Activated T-cell treated with anti-CD3 and anti-CD28 coated beads for 4 hours (primary cell): ENCODE data around the gene ACO2.
"Not testable (repeated sequence)": the region's sequence is repeated elsewhere in the genome, so short reads cannot be mapped to it uniquely, and the experiment has no call there.

ENCODE experiments used
- DNase-seq: peaks from one replicate; pipeline ENCODE4 v3.0.0-alpha.2; 2020

ACO2 gene

DNA sequence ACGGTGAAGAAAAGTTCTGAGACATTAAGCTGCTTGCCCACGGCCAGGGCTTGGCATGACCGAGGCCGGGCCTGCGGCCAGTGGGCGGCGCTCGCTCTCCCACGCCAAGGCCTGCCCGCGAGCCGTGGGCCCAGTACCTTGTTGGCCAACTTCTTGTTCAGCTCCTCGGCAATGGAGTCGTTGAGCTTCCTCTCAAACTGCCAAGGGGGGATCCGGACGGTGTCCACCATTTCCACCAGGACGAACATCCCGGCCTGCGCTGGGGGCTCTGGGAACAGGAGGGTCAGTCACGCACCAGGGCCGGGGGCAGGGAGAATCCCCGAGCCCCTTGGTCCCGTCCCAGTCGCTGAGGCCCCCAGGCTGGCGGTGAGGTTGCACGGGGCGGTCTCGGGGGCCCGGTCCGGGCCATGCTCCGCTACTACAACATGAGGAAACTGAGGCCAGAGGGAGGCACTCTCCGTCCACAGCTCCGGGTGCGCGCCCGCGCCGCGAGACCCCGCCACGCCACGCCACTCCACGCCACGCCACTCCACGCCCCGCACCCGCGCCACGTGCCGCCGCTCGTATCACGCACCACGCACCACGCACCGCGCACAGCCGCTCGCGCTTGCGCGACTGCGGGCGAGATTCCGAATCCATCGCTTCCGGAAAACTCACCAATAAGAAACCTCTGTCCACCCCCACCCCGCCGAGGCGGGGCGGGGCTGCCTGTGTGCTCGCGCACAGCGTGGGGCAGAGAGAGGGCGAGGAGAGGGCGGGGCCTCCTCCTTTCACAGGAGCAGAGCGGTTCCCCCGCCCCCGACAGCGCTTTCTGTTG is 75.1 kb downstream of the ACO2 start, which contains the start of gene POLR3H:
POLR3H (minus strand) TSS at position 617 of the 817 bp plus-strand sequence; CDS start at position 248, 369 bp downstream.
- DNase-seq = peak; percentile 93

DNA sequence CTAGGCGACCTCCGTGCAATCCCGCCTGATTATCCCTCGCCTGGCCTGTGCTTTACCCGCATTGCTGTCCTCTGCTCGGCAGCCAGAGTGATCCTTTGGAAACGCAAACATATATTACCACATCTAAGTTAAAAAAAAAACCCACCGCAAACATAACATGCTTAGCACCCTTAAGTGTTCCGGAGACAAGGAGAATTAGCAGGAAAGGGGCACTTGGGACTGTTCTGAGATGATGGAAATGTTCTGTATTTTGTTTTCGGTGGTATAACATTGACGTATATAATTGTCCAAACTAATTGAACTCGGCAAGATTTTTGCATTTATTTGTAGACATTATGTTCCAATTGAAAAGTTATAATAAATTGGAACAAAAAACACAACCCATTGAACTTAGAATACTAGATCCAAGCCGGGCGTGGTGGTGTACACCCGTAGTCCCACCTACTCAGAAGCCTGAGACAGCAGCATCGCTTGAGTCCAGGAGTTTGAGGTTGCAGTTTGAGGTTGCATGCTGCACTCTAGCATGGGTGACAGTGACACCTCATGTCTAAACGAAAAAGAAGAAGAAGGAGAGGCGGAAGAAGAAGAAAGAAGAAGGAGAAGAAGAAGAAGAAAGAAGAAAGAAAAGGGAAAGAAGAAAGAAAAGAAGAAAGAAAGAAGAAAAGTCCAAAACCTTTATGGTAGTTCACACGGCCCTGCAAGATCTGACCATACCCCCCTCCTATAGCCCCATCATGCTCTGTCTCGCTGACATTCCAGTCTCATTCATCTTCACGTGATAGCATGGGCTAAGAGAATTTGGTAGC is 76.0 kb downstream of the ACO2 start:
- DNase-seq = no peak

DNA sequence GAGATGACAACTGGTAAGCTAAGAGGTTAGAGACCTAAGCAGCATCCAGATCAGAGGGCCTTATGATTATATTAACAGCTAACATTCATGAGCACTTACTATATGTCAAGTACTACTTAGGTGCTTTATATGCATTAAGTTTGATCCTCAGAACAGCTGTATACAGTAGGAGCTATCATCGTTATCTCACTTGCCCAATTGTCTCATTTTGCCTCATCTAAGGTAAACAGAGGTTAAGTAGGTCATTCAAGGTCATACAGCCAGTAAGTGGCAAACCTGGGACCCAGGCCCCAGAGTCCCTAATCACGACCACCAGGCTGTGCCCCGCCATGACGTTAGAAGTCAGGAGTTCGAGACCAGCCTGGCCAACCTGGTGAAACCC is 79.9 kb downstream of the ACO2 start:
- no peak for DNase-seq

DNA sequence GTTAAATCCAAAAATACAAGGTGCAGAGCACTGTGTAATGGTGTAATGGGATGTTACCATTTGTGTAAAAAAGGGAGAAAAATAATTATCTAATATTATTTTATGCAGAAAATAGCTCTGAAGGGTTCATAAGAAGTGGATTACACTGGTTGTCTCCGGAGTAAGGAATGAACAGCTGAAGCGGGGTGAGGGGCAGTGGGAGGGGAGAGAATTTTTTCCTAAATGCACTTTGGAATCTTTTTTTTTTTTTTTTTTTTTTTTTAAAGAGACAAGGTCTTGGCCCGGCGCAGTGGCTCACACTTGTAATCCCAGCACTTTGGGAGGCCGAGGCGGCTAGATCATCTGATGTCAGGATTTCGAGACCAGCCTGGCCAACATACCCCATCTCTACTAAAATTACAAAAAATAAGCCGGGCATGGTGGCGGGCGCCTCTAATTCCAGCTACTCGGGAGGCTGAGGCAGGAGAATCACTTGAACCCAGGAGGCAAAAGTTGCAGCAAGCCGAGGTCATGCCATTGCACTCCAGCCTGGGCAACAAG is 82.1 kb downstream of the ACO2 start:
- no peak for DNase-seq

DNA sequence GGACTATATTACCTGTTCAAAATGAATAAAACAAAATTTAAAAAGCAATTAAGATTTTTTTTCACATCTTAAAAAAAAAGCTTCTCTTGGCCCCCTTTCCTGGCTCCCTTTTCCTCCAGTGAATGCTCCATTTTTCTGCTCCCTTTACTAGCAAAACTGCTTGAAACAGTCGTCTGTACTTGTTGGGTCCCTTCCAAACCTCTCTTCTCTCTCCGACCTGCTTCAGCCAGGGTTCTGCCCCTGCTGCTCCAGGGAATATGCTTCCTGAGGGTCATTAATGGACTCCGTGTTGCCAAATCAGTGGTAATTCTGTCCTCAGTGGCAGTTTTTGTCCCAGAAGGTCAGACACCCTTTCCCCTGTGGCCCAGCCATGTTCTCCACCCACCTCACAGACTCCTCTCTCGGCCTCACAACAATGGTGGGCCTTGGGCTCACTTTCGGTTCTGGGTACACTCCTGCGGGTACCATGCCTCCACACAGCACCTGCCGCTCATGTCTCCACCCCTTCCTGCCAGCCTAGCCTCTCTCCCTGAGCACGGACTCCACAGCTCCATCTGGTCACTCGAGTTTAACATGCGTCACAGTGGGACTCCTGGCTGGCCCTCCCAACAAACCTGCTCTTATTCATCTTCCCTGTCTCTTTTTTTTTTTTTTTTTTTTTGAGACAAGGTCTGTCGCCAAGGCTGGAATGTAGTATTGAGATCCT is 83.1 kb downstream of the ACO2 start:
- no peak for DNase-seq

DNA sequence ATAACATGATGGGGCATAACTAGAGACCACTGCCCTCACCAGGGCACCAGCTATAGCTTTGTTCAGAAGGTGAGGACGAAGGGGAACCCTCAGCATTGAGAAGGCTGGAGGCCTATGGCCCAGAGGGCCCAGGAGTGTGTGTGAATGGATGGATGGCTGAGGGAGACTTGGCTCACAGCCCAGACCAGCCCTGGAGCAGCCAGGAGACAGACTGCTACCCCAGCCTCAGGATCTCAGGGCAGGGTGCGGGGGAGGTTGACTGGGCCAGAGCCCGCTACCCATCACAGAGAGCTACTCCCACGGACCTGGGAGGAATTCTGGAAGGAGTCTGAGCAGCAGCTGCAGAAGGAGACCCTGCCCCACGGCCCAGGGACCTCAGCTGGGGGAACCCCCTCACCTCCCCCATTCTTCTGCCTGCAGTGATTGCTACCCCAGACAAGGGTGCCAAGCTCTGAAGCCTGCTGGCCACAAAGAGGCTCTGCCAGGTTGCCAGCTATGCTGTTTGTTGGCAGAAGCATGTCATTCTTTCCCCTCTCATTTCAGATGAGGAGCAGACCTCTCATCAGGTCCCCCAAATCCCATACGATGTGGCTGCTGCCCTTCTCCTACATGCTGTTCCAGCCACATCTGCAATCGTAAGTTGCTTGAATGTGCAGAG is 86.5 kb downstream of the ACO2 start:
- no peak for DNase-seq

DNA sequence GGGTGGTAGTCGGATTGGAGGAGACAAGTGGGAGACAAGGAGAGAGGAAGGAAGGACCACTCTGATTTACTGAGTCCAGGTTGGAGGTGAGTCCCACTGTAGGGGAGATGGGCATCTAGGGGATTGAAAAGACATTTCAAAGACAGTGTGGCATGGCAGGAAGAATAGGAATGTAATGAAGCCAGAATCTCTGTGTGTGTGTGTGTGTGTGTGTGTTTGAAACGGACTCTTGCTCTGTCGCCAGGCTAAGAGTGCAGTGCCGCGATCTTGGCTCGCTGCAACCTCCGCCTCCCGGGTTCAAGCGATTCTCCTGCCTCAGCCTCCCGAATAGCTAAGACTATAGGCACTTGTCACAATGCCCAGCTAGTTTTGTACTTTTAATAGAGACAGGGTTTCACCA is 87.6 kb downstream of the ACO2 start:
- DNase-seq = no peak

DNA sequence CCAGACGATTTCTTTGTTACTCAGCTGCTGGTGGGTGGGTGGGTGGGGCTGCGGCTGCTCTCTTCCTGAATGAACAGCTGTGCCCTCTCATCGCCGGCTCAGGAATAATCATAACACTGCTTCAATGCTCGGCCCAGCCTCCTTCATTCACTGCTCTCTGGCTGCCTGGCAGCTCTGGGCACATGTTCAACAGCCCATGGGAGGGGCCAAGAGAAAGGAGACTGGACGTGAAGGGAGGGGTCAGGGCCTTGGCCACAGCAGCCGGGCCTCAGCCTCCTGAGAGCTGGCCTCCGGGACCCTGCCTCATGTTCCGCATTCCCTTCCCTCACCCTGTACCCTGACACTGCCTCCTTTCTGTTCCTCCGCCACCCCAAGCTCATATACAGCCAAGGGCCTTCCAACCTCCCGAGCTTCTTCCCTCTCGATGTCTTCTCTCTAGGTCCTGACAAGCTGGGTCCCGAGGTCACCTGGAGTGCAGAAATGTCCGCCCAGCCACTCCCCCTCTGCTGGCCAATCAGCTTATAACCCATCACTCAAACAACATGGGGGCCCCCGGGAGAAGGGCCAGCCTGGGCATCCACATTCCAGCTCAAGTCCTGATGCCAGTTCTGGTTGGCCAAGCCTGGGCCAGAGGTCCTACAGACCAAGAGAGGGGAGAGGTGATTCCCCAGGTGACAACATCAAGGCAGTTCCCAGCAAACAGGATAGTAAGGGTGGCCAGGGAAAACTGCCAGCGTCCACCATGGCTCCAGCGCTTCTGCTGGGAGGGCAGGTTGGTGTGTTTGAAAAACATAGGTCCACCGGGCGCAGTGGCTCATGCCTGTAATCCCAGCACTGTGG is 88.7 kb downstream of the ACO2 start:
- DNase-seq = no peak

DNA sequence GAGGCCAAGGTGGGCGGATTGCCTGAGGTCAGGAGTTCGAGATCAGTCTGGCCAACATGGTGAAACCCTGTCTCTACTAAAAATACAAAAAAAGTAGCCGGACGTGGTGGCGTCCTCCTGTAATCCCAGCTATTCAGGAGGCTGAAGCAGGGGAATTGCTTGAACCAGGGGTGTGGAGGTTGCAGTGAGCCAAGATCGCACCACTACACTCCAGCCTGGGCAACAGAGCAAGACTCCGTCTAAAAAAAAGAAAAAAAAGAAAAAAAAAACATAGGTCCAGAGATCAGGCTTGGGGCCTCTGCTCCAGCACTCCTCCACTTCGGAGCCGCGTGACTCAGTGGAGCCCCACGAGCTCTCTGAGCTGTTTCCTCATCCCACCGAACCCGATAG is 89.3 kb downstream of the ACO2 start:
- not testable (repeated sequence) for DNase-seq

DNA sequence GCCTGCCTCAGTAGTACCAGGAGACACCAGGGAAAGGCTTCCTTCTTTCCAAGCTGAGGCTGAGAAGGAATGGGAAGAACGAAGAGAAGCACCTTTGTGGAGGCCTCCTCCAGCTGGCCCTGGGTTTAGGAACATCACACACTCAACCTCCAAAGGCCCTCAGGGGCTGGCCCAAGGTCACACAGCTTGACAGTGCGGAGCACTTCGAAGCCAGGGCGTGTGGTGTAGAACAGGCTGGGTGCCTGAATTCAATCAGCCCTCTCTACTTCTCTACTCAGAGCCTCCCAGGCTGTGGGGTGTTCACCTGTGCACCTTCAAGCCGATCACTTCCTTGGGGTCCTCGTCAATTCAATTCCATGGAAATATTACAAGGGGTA is 91.2 kb downstream of the ACO2 start:
- DNase-seq = no peak

DNA sequence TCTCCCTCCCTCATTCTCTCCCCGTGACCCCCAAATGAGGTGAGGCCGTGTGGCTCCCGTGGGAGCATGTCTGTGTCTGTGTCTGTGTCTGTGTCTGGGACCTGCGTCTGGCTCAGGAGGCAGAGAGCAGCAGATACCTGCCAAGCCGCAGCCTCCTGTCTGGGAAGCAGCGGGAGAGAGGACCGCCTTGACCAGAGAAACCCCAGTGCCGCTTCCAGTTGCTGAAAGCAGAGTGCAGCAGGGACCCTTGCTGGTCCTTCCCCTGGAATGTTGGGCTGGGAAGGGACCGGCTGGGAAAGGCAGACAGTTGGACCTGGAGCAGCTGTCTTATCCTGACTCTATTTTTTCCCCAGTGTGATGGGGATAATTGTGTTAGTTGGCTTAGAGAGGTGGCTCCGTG is 92.4 kb downstream of the ACO2 start:
- no peak for DNase-seq

DNA sequence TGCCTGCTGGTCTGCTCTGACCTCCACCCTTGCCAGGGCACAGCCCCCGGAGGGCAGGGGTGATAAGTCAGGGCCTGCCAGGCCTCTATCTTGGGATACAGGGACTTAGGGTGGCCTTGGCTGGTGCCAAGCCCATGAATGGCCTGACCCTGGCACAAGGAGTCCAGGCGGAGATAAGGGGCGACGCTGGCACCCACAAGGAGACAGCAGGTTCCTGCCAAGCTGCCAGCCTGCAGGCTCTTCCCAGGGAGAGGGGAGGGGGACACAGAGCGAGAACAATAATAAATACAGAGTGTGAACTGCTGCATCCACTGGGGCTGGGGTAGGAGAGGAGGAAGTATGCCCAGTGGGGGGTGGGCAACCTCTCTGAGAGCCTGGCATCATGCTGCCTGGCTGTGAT is 92.9 kb downstream of the ACO2 start:
- DNase-seq = no peak

DNA sequence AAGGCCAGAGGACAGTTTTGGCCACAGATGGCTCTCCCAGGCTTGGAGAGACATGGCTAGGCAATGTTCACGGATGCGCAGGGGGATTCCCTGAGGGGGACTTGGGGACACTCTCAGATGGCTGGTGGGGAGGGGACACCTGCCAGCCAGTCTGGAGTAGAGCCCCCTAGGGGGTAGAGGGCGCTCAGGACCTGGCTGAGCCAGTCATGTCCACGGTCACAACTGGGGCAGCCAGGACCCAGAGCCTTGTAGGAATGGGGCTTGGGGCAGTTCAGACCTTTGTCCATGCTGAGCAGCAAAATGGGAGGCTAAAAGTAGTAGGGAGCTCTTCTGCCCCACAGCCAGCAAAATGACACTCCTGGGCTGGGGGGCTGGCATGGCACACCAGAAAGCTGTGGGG is 93.5 kb downstream of the ACO2 start:
- no peak for DNase-seq

DNA sequence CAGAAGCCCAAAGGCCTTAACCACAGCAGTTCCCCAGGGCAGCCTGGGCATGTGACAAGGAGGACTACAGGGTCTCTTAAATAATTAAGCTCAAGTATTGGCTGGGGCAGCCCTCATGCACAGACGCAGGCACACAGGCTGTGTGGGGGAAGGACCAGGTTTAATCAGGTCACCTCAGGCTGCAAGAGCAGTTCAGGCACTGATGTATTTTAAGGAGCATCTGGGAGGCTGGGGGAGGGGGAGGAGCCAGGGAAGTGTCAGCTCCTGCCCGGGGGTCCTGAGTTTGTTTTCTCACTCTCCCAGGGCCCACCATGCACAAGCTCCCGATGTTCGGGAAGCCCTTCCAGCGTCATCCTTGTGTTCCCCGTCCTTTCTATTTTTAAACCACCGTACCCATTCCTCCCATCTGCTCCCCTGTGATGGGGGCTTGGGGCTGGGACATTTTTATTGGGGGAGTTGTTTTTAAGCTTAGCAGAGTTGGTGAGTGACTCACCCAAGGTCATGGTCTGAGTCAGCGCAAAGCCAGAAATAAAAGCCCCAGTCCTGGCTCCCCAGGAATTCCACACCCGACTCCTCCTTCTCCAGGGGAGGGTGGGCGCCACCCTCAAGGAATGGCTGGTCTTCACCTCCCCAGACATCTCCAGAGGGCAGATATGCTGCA is 94.3 kb downstream of the ACO2 start:
- no peak for DNase-seq

DNA sequence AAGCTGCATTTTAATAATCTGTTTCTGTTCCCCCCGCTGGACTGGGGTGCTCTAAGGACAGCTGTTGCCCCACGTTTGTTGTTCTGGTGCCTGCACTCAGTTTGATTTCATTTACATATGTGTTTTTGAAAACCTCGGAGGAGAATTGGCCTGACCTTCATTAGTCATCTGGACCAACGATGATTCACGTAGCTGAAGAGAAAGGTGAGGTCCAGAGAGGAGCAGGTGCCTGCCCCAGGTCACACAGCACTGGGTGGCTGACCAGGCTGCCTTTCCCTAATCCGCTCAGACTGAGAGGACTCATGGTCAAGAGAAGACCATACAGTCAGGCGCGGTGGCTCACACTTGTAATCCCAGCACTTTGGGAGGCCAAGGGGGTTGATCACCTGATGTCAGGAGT is 95.6 kb downstream of the ACO2 start:
- DNase-seq = no peak

DNA sequence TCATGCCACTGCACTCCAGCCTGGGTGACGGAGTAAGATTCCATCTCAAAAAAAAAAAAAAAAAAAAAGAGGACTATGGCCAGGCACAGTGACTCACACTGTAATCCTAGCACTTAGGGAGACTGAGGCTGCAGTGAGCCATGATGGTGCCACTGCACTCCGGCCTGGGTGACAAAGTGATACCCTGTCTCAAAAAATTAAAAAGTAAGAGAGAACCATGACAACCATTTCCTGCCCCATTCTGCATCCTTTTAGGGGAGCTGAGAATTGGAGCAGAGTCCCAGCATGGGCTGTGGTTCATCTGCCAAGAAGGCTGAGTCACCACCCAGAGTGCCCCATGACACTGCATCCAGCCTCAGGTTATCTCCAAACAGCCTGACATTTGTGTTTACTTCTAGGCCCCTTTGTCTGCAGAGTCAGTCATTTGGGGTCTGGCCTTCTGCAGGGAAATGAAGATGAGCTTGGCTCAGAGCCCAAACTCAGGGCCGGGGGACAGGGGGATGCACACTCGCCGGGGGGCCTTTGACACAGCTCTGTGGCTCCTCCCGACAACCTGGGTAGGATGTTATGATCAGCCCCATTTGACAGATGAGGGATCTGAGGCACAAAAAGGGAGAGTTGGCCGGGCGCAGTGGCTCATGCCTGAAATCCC is 96.6 kb downstream of the ACO2 start:
- no peak for DNase-seq

DNA sequence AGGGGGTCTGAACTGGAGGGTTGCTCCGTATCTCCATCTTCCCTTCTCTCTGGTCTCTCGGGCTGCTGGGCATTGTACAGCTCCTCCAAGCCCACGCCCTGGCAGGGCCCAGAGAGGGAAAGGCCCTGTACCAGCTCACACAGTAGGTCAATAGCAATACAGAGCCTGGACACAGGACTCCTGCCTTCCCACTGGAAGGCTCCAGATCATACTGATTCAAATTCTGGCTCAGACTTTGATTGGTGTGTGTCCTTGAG is 98.5 kb downstream of the ACO2 start:
- DNase-seq = no peak

DNA sequence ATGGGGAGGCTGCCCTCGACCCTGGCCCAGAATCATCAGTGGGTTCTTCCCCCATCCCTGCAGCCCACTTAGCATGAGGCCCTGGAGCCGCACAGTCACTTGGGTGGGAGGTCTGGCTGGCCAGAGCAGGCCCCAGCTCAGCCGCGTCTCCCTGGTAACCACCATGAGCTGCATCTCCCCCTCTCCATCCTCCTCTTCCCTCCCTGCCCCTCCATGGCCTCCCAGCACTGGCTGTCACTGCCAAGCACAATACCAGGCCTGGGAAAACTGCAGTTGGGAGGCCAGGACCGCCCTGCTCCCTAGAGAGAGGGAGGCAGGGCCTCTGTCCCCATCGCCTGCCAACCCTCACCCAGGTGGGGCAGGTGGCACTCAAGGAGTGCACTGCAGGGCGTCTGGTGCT is 99.9 kb downstream of the ACO2 start:
- DNase-seq = no peak

DNA sequence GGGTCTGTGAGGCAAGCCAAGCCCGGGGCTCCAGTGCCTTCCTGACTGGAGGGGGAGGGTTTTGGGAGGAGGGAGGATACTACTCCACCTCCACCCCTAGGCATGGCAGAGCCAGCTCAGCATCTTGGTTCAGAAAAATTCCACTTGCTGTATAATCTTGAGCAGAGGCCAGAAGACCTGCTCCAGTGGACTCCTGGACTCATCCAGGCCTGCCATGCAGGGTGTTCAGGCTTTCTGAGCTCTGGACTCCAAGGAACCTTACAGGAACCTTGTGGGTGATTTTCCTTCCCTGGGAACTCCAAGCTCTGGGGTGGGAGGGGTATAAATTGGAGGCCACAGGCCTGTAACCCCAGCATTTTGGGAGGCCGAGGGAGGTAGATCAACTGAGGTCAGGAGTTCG is 101.3 kb downstream of the ACO2 start:
- no peak for DNase-seq

DNA sequence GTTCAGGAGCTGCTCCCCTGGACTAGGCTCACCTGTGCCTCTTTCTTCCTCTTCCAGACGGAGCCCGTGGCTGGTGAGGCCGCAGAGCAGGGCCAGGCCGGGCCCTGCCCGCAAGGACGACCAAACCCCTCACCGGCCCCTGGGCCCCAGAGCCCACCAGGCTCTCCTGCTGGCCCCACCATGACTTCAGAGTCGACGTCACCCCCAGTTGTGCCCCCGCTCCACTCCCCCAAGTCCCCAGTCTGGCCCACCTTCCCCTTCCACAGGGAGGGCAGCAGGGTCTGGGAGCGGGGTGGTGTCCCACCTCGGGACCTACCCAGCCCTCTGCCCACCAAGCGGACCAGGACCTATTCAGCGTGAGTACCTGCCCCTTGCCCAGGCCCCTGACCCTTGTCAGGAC is 102.9 kb downstream of the ACO2 start:
- DNase-seq = no peak

DNA sequence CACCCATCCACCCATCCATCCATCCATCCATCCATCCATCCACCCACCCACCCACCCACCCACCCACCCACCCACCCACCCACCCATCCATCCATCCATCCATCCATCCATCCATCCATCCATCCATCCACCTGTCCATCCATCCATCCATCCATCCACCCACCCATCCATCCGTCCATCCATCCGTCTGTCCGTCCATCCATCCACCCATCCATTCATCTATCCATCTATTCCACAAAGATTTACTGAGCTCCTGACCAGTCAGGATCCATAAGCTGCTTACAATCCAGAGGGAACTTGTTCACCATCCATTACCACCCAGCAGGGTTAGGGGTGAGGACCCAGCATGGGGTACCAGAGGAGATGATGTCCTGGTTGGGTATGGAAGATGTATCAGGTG is 103.4 kb downstream of the ACO2 start:
- DNase-seq = not testable (repeated sequence)
